ENCODE measurements around the gene CHIT1. TPM values are rescaled to one million over a fixed set of nuclear protein-coding genes. Genes with fewer than 3 reads are reported as not detected.

CHIT1 gene
- total RNA-seq, 2 donors from 2014 or later, result 0.30 TPM; not detected in 1

- Histone ChIP-seq H3K27ac (peak overlapping the region; percentile 42), H3K4me3 (no peak overlapping the region), H3K27me3 (no peaks in the 10 kb centered on the region), H3K9ac (ENCODE audit: low read depth in 2 of 2, low read length in 2 of 2) (no peak overlapping the region), H3K36me3 (no peaks in the 10 kb centered on the region), H3K4me1 (no peaks in the 10 kb centered on the region), H3K9me3 (no peaks in the 10 kb centered on the region)
- TF ChIP-seq CTCF (IDR thresholded peaks at IDR 0.05), result no peak
- intact Hi-C loops (cut with DNase I), result no loop called here
- no peak for DNase-seq
Measured at GRCh38 chr1:203200916-203201315, 28.6 kb downstream of the CHIT1 start.

- DNase-seq, result no peak
- H3K4me1 ChIP-seq, result no peaks in the 10 kb centered on the region
- peak overlapping the region; percentile 42 for H3K27ac ChIP-seq
Measured at GRCh38 chr1:203199816-203200571, 29.5 kb downstream of the CHIT1 start.

GRCh38 chr1:203199481-203199815 is 30.0 kb downstream of the CHIT1 start:
- no peak overlapping the region for H3K4me3 ChIP-seq
- no peak for DNase-seq
- no peak for TF ChIP-seq CTCF (IDR thresholded peaks at IDR 0.05)
- H3K27ac ChIP-seq, result peak overlapping the region; percentile 42
- H3K9me3 ChIP-seq, result no peaks in the 10 kb centered on the region
- H3K36me3 ChIP-seq, result no peaks in the 10 kb centered on the region
- intact Hi-C loops (cut with DNase I), result no loop called here
- no peak overlapping the region for H3K9ac ChIP-seq (ENCODE audit: low read depth in 2 of 2, low read length in 2 of 2)
- no peaks in the 10 kb centered on the region for H3K27me3 ChIP-seq
- H3K4me1 ChIP-seq, result no peaks in the 10 kb centered on the region

More at GRCh38 chr1:203199816-203200571, 29.5 kb downstream of the CHIT1 start:
- H3K4me3 ChIP-seq, result no peak overlapping the region
- H3K9ac ChIP-seq (ENCODE audit: low read depth in 2 of 2, low read length in 2 of 2), result no peak overlapping the region
- no peak for TF ChIP-seq CTCF (IDR thresholded peaks at IDR 0.05)
- H3K9me3 ChIP-seq, result no peaks in the 10 kb centered on the region
- H3K36me3 ChIP-seq, result no peaks in the 10 kb centered on the region
- intact Hi-C loops (cut with DNase I), result no loop called here
- H3K27me3 ChIP-seq, result no peaks in the 10 kb centered on the region

- DNase-seq, result no peak
- H3K9ac ChIP-seq (ENCODE audit: low read depth in 2 of 2, low read length in 2 of 2), result no peak overlapping the region
- H3K4me1 ChIP-seq, result no peaks in the 10 kb centered on the region
- no peak overlapping the region for H3K4me3 ChIP-seq
- peak overlapping the region; percentile 42 for H3K27ac ChIP-seq
- TF ChIP-seq CTCF (IDR thresholded peaks at IDR 0.05), result no peak
- intact Hi-C loops (cut with DNase I), result no loop called here
- no peaks in the 10 kb centered on the region for H3K9me3 ChIP-seq
- H3K36me3 ChIP-seq, result no peaks in the 10 kb centered on the region
- H3K27me3 ChIP-seq, result no peaks in the 10 kb centered on the region
Measured at GRCh38 chr1:203199002-203199401, 30.5 kb downstream of the CHIT1 start.

GRCh38 chr1:203197625-203198024 is 31.8 kb downstream of the CHIT1 start:
- Histone ChIP-seq H3K36me3 (no peaks in the 10 kb centered on the region), H3K9ac (ENCODE audit: low read depth in 2 of 2, low read length in 2 of 2) (no peak overlapping the region), H3K27ac (no peak overlapping the region), H3K27me3 (no peaks in the 10 kb centered on the region), H3K9me3 (no peaks in the 10 kb centered on the region), H3K4me1 (no peaks in the 10 kb centered on the region), H3K4me3 (no peak overlapping the region)
- intact Hi-C loops (cut with DNase I), result no loop called here
- DNase-seq, result no peak
- TF ChIP-seq CTCF (IDR thresholded peaks at IDR 0.05), result no peak

All from colonic mucosa (tissue), 4 donors.